T follicular helper cell (primary cell): ENCODE data around the gene USP2.

Experiments
- DNase-seq: peaks from one replicate; pipeline ENCODE4 v3.0.0-alpha.2; 2020; ENCODE audit warnings: low read depth
- total RNA-seq, 2 experiments: gene quantifications; one replicate each; lab custom pipeline; 2026; lab: John Stamatoyannopoulos, UW

The USP2 gene, protein sequence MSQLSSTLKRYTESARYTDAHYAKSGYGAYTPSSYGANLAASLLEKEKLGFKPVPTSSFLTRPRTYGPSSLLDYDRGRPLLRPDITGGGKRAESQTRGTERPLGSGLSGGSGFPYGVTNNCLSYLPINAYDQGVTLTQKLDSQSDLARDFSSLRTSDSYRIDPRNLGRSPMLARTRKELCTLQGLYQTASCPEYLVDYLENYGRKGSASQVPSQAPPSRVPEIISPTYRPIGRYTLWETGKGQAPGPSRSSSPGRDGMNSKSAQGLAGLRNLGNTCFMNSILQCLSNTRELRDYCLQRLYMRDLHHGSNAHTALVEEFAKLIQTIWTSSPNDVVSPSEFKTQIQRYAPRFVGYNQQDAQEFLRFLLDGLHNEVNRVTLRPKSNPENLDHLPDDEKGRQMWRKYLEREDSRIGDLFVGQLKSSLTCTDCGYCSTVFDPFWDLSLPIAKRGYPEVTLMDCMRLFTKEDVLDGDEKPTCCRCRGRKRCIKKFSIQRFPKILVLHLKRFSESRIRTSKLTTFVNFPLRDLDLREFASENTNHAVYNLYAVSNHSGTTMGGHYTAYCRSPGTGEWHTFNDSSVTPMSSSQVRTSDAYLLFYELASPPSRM
- 0.24 to 0.56 reads per million in 2 experiments for total RNA-seq

DNA sequence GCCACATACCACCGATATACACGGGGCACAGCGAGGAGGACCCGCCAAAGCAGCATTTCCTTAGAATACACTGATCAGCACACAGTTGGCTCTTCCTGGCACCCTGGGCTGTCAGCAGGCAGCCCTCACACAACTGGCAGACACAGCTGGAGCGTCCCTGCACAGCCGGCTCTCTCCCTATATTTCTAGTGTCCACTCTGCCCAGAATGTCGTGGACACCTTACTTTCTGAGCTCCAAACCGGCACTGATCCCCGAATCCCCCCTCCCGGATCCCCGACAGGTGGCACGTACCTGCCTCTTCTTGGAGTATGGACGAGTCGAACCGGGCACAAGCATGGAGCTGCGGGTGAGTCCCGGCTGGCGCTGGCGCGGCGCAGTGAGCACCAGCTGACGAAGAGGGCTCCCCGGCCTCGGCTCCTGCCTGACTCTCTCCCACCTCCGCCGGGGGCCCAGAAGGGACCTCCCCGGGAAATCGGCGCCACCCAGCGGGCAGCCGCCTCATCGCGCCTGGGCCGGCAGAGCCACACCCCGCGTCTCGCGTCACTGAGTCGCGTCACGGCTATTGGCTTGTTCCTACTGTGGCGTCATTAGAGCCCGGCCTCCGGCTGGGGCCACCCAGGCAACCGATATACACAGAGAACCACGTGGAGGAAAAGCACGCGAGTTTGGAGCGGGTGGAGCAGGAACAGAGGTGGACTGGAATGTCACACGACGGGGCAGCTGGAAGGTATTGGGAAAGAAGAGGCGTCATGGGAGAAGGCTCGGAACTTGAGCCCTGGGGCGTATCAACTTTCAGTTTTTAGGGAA lies at the start of gene USP2:
Gene USP2, minus strand, starts transcription at position 510 of the 808 bp plus-strand sequence. CDS start 8,210 bp downstream, outside the sequence.
- DNase-seq = peak; percentile 97

DNA sequence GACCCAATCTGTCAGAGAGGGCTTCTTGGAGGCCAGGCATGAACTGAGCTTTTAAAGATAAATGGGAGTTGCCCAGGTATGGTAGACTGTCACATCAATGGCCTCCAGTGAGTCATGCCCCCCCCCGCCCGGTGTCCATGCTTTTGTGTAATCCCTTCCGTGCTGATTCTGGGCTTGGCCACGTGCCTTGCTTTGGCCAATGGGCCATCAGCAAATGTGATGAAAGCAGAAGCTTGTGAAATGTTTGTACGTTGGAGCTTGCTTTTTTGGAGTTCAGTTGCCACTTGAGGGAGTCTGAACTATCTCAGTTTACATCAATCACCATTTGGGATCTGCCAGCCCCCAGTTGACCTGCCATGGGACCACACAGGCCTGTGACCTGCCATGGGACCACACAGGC lies 45.8 kb upstream of the USP2 start:
- no peak for DNase-seq

DNA sequence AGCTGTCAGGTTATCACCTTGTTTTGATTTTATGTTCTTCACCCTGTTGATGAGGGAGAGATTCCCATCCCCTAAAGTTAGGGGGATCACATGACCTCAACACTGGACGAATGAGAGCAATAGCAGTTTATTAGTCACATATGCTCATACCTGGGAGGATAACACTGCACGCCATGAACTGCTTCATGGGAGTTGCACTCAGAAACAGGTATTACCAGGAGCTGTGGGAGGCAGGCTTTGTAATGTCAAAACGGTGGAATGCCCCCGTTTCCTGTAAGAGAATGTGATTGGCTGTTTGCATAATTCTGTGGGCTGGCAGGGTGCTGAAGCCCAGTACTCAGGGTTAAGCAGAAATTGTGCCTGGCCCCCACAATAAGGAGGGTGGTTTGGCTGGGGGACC lies 44.7 kb upstream of the USP2 start:
- DNase-seq = no peak

DNA sequence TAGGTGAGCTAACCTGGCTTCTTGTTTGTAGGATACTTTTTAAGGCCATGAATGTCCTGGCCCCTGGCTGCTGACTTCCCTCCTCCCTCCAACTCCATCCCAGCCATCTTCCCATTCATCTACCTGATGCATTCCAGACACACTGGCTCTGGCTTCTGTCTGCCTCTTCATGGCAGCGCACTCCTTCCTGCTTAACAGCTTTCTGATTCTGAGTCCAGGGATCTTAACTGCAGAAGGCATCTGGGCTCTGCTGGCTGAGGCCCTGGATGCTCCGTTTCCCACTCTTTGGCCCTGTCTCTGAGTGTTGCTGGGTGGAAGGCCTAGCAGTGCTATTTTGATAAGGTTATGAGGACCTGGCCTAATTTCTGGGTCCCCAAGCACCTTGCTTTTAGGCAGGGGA lies 43.3 kb upstream of the USP2 start:
- DNase-seq = no peak

DNA sequence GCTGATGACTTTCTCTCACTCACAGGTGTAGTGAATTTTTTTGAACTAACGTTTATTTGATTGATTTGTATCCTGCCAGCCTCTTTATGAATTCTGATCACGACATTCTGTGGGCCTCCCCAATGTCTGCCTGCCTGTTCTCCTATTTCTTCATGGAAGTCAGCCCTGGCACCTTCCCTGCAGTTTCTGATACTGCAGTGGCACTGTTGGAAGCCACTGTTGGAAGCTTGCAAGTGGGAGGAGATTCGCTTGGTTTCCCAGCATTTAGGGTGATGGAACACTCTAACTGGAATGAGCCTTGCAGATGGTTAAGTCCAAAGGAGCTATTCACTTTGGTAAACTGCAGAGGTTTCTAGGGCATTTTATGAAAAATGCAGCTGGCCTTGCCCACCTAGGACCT lies 42.8 kb upstream of the USP2 start:
- DNase-seq = no peak

DNA sequence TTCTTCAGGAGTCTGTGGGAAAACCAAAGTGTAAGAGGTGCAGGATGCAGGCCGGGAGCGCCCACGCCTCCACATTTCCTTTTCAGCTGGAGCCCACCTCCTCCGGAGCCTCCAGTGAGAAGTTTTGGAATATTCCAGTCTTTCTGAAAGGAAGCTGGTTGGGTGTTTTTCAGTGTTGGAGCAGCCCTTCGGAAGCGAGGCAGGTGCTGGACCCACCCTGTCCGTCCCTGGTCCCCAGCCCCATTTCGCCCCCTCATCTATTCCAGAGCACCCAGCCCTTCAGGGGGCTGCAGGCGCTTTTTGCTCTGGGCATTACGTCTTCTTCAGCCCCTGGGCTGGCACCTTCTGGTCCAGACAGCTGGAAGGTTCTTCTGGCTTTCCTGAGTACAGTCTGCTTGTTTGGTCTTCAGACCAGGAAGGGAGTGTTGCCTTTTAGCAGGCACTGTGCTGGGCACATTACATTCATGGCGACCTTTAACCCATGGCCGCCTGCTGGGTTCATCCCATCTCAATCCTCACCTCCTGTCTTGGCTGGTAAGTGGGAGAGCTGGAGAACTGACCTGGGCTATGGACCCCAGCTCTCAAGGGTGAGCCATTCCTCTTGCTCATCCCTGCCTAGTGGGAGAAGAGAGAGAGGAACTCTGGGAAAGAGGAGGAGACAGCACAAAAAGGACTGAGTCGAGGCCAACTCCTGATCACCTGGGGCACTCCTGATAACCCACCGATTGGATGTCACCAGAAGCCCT lies 42.2 kb upstream of the USP2 start:
- no peak for DNase-seq

DNA sequence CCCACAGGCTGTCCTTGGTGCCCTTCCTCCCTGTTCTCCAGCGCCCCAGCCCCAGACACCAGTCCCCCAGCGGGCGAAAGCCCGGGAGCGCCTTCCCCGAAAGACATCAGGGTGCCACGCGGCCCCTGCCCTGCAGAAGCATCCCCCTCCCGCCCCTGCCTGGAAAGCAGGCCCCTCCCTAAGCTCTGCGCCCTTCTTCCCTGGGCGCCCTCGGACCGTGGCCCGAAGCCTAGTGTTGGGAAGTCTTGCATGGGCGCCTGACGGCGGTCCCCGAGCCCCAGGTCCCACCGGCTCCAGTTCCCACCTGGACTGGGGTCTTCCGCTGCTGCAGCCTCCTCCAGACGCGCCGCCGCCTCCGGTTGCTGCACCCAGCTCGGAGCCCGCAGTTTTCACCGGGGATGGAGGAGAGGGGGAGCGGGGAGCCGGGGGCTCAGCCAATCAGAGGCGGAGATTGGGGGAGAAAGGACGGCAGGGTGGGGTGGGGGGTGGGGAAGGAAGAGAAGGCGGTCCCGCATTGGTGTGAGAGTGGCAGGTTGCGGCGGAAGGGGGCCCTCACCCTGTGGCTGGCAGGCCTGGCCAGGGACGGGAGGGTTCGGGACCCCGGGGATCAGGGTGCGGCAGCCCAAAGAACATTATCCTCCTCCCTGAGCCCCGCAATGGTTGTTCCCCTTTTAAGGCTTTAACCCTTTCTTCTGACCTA lies 41.5 kb upstream of the USP2 start, which contains the start of gene THY1:
Gene THY1, minus strand, starts transcription at position 364 of the 700 bp plus-strand sequence. CDS start 2,267 bp downstream, outside the sequence.
- DNase-seq = no peak

DNA sequence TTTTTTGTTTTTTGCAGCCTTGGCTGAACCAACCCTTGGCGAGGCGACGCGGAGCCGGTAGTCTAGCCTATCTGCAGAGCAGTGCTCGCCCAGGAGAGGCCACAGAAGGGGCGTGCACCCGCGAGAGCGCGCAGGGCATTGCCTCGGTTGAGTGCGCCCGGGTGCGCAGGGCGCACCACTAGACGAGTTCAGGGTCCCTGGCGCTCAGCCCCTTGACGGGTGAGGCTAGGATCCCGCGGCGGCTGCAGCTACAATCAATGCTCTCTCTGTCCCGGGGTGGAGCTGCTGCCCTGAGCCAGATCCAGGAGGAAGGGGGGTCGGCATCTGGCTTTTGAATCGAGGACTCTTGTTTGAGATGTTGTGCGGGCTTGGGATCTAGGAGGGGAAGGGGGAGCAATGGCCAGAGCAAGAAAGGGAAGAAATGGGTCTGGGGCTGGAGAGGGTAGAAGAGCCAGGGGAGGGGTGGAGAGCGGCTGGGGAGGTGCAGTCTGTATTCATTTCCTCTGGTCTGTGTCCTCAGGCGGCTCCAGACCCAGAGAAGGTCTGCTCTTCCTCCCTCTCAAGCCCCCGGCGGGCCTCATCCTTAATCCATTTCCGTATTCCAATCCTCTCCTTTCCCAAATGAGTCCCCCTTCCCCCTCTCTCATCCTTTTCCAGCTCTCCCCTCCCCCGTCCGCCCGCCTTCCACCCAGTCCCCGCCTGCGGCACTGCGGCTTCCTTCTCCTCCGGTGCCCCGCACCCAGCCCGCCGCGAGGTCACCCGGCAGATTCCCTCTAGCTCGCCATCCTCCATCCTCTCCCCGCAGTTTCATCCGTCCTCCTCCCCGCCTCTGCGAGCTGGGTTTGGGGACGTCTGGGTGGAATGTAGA lies 40.7 kb upstream of the USP2 start:
- DNase-seq = no peak

DNA sequence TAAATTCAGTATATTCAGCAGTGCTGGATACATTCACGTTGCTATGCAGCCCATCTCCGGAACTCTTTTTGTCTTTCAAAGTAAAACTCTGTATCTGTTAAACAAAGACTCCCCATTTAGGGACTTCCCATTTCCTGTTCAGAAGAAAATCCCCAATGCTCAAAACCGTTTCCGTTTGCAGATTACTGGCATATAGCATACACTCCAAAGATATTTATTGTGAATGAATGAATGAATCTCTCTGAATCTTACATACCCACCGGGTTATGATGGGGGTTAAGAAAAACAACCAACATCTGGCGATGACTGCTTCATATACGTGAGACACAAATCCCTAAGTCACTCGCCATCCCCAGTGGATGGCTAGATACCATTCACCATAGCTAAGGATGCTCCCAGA lies 39.9 kb upstream of the USP2 start:
- no peak for DNase-seq

DNA sequence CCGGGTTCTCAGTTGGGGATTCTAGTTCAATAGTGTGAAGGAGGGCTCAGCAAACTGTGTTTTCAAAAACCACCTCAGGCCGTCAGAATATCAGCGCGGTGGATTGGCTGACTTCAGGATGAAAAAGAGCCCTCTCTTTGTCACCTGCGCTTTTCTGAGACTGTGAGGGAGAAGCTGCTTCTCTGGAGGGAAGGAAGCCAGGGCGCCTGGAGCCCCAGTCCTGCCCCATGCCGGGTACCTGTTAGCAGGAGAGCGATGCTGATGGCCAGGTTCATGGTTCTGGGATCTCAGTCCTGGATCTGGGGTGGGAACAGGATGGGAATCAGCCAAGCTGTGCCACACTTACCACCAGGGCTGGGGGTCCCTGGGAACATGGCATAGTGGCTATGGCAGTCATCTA lies 39.1 kb upstream of the USP2 start:
- DNase-seq = no peak

DNA sequence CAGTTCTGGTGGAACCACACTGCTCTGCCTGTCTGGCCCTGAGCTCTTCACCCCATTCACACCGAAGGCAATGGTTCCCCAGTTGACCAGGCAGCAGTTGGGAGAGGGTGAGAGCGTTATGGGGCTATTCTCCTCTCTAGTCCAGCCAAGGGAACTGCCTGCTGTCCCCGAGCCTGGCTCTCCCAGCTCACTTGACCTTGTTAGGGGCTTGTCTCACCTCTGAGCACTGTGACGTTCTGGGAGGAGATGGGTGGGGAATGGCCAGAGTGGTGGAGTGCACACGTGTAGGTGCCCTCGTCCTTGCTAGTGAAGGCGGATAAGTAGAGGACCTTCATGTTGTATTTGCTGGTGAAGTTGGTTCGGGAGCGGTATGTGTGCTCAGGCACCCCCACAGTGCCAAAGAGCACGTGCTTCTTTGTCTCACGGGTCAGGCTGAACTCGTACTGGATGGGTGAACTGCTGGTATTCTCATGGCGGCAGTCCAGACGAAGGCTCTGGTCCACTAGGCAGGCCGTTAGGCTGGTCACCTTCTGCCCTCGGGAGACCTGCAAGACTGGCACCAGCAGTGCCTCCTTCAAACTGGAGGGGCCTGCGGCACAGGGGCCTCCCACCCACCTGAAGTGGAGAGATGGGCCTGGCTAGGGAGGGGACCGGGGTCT lies 38.5 kb upstream of the USP2 start:
- DNase-seq = no peak

DNA sequence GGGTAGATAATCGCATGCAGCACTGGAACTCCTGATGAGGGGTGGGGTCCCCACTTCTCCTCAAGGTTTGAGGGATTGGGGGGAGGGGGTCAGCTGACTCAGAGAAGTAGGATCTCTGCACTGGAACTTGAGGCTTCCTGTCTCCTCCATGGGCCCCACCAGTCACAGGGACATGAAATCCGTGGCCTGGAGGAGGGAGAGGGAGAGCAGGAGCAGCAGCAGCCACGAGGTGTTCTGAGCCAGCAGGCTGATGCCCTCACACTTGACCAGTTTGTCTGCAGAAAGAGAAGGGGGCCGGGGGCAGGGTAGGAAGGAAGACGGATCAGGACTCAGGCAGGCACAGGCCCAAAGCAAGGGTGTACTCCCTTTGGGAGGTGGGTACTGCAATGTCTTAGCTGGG lies 37.8 kb upstream of the USP2 start:
- DNase-seq = no peak

DNA sequence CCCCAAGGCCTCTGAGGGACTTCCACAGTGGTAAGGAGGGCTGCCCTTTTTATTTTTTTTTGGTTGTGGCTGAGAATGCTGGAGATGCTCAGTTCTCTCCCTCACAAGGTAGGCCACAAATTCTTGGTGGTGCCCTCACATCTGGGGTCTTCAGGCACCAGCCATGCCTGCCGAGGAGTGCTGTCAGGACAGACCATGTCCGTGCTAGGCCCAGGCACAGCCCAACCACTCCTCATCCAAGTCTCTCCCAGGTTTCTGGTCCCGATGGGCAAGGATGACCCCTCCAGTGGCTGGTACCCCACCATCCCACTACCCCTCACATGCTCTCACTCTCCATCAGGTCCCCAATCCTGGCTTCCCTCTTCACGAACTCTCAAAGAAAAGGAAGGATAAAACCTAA lies 37.3 kb upstream of the USP2 start:
- DNase-seq = no peak

DNA sequence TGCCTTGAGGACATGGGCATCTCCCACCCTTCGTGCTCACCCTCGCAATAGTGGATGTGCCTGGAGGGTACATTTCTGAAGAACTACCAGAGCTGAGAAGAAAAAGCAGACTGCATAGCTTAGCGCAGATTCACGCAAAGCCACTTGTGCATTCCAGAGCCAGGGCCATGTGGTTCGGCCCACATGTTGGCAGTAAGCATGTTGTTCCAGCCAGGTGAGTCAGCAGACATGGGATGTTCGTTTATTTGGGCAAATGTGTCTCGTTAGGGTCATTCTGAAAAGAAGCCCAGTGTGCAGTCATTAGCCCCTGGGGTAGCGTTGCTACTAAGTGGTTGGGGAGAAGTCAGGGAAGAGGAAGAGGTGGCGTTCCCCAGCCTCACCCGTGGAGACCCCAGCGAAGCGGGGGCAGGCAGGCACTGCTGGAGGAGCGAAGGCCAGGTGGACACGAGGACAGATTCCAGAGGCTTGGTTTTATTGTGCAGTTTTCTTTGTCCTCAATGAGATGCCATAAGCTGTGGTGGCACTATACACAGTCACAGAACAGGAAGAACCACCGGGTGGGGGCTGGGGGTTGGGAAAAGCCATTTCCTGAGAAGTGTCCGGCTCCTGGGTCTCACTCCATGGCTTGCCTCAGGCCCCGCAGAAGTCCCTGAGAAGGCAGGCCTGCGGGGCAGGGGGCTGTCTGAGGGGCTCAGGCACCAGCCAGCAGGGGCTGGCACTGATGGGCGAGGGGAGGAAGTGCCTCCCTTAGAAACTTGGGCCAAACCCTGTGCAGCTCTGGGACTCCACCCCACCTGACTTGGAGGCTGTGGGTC lies 36.4 kb upstream of the USP2 start:
- no peak for DNase-seq

DNA sequence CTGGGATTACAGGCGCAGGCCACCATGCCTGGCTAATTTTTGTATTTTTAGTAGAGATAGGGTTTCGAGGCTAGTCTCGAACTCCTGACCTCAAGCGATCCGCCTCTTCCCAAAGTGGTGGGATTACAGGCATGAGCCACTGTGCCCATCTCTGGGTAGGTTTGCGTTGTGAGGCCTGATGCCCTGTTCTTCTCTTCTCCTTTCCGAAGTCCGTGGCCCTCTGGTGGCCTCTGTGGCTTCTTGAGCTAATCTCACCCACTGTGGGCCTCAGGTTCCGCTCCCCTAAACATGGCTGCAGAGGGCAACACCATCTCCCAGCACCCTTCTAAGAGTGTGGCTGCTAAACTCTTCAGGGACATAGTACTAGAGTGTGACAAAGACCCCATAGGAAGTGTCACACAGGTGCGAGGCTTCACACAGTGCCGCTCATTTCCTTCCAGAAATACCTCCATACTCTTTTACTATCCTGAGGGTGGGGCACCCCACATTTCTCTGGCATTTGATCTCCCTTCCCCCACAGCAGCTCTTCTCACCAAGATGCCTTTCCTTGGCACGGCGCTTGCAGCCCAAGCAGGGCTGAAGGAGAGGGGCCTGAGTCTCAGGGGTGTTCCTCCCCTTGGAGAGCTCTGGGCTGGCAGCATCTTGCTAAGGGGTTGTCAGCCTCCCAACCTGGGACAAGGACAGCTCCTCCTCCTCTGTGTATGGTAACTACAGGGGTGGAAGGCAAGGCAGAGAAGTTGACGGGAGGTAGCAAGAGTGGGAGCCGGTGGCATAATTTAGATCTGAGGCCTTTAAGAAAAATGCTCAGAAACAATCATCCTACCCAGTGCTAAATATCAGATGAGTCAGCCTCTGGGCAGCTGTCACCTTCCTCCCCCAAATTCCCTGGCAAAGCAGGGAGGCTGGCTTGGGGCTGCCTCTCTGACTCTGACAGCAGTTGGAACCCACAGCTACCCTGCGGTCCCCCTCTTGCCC lies 35.4 kb upstream of the USP2 start:
- DNase-seq = no peak

DNA sequence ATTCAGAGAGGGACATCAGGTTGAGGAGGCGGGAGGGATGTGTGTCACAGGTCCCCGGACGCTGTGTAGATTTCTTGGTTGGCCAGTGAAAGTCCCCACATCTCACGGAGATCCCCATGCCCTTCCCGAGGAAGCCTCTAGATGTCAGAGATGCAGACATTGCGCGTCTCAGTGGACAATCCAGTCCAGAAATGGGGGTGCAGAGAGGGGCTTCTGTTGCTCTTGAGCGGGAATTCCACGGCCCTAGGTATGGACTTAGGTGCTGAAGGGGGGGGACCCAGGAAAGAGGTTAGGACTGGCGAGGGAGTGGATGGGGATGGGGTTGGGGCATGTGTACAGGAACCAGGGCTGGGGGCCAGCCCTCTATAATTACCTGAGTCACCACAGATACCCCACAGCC lies 34.5 kb upstream of the USP2 start:
- DNase-seq = no peak

DNA sequence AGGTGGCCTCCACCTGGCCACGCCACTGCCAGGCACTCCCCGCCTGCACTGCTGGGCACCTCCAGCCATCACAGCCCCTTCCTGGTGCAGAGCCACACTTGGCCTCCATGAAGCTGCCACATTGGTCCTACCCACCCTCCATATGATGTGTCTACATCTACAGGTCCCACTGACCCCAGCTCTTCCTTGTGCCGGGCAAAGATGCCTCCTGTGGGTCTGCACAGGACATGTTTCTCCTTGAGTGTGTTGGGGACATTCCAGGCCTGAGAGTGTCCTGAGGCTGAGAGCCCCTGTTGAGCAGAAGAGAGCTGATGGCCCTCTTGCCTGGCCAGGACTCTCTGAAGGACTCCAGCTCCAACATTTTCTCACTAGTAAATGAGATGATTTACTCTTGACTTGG lies 34.0 kb upstream of the USP2 start:
- no peak for DNase-seq

DNA sequence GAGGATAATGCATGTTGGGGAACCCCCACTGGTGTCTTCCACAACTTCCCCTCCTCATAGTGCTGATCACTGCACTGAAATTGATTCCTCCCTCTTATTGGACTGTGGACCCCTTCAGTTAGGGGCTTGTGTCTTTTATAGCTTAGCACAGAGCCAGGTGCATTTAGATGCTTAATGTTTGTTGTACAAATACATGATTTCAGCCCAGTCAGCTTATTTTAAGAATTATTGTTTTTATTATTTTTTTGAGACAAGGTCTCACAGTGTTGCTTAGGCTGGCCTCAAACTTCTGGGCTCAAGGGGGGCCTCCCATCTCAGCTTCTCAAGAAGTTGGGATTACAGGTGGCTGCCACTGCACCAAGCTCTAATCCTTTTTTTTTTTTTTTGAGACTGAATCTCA lies 33.2 kb upstream of the USP2 start:
- no peak for DNase-seq
